ENCODE data around the gene CUL1.

CUL1 gene

DNA sequence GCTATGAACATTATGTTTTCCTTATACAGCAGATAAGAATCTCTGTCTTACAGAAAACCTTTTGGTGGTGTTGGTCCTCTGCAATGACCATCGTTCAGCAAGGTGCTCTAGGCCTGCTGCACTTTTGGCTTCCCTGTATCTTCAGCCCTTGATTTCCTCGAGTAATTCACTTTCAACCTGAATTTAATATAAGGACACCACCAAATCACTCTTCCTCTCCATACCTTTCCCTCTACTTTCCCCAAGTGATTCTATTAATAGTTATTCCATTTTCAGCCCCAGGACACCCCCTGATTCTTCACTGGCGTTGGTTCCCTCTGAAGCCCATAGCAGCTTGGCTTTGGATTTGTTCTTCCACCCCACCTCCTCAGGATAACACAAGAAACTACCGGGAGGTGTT lies 113.2 kb downstream of the CUL1 start:
- Histone ChIP-seq H3K4me1 (ENCODE audit: insufficient read depth, low read length) (no peaks in the 10 kb centered on the region; the same call in 1 of the 2 replicates), H3K27ac (ENCODE audit: low read depth, low read length) (no peak overlapping the region), H3K36me3 (ENCODE audit: insufficient read depth, low read length) (peaks cover 98% of the 10 kb centered on the region), H3K9me3 (ENCODE audit: insufficient read depth, low read depth, low read length) (no peaks in the 10 kb centered on the region), H3K27me3 (ENCODE audit: insufficient read depth, low read length) (no peaks in the 10 kb centered on the region), H3K4me3 (ENCODE audit: low read length) (no peak overlapping the region), H3K9ac (ENCODE audit: low read depth, low read length) (no peak overlapping the region)
- 96% methylated on average over 4 of the region's 4 CpGs for WGBS

DNA sequence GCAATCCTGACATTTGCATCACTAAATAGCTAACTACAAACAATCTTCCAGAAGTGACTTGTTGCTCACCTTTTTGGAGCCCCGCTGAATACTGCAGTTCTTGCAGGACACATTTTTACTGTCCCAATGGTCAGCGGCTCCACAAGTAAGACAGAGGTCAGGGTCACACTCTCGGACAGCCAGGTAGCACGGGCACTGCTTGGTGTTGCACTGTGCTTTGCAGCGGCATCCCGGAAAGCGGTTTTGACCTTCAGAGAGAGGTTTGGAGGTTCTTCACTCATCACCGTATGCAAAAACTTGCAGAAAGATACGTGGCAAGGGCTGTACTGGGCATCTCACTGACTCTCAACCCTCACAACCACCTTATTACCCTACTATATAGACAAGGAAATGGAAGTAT lies 115.2 kb downstream of the CUL1 start:
- WGBS: 96% methylated on average over 9 of the region's 9 CpGs
- no peak overlapping the region for H3K4me3 ChIP-seq (ENCODE audit: low read length)
- no peaks in the 10 kb centered on the region for H3K9me3 ChIP-seq (ENCODE audit: insufficient read depth, low read depth, low read length)
- H3K4me1 ChIP-seq (ENCODE audit: insufficient read depth, low read length): no peaks in the 10 kb centered on the region; the same call in 1 of the 2 replicates
- peaks cover 98% of the 10 kb centered on the region for H3K36me3 ChIP-seq (ENCODE audit: insufficient read depth, low read length)
- H3K27me3 ChIP-seq (ENCODE audit: insufficient read depth, low read length): no peaks in the 10 kb centered on the region
- H3K9ac ChIP-seq (ENCODE audit: low read depth, low read length): no peak overlapping the region
- H3K27ac ChIP-seq (ENCODE audit: low read depth, low read length): no peak overlapping the region

DNA sequence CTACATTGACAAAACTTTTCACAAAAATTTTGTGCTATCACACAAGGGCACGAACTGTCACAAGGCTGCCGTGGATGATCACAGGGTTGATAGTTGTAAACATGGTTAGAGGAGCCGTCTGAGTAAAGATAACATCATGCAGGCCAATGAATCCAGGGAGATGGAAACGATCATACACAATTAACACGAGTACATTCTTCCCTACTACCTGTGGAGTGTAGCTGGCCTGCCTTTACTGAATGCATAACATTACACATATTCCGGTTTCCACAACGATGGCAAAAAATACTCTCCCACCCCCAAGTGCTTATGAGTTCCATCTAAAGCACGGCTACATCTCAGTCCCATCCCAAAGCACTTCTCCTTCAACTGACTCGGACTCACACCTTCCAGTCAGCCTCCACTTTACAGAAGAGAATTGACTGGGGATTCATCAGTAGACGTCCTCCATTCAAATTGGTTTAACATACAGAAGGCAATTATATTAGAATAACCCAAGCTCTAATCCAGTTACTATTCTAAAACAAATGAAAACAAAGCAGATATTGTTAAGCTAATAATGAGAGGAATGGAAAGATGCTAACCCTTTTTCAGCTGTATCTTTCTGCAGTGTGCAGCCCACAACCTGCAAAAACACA lies 116.3 kb downstream of the CUL1 start:
- Histone ChIP-seq H3K9ac (ENCODE audit: low read depth, low read length) (no peak overlapping the region), H3K27ac (ENCODE audit: low read depth, low read length) (no peak overlapping the region), H3K36me3 (ENCODE audit: insufficient read depth, low read length) (peaks cover 98% of the 10 kb centered on the region), H3K4me3 (ENCODE audit: low read length) (no peak overlapping the region), H3K9me3 (ENCODE audit: insufficient read depth, low read depth, low read length) (no peaks in the 10 kb centered on the region), H3K4me1 (ENCODE audit: insufficient read depth, low read length) (no peaks in the 10 kb centered on the region), H3K27me3 (ENCODE audit: insufficient read depth, low read length) (no peaks in the 10 kb centered on the region)
- WGBS: 95% methylated on average over 10 of the region's 10 CpGs

GRCh38 chr7:148815612-148816011 lies 116.9 kb downstream of the CUL1 start:
- Histone ChIP-seq H3K36me3 (ENCODE audit: insufficient read depth, low read length) (peaks cover 95% of the 10 kb centered on the region), H3K9me3 (ENCODE audit: insufficient read depth, low read depth, low read length) (no peaks in the 10 kb centered on the region), H3K27ac (ENCODE audit: low read depth, low read length) (no peak overlapping the region), H3K4me1 (ENCODE audit: insufficient read depth, low read length) (0 out of 2 replicates have a peak, but pooled peaks cover 3% of the 10 kb centered on the region), H3K9ac (ENCODE audit: low read depth, low read length) (no peak overlapping the region), H3K27me3 (ENCODE audit: insufficient read depth, low read length) (no peaks in the 10 kb centered on the region), H3K4me3 (ENCODE audit: low read length) (no peak overlapping the region)
- WGBS: 90% methylated on average over 3 of the region's 3 CpGs

DNA sequence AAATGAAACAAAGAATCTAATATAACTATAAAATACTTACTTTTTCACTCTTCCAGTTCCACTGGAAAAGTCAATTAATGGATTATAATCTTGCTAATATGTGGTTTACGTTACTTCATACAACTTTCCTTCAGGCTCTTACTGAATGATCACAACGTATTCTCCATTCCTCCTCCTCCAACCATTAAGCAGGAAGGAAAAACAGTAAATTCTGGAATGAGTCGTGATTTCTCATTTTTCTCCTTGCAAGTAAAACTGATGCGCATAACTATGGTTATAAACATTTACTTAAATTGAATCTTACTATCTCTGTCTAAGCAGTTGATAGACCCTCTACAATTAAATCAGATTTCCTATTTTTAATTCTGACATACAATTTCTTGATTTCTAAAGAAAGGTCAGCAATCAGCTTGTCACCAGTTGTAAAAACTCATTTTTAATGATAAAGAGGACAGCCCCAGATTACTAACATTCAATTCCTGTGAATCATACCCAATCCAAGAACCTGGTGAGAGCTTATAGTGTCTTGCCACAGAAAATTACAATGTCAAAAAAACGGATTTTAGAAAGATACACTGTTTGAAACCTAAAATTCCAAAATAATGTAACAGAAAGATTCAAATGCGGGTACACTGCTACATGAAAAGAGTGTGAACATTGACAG lies 121.1 kb downstream of the CUL1 start:
- 85% methylated on average over 6 of the region's 6 CpGs for WGBS
- Histone ChIP-seq H3K9me3 (ENCODE audit: insufficient read depth, low read depth, low read length) (no peaks in the 10 kb centered on the region), H3K4me3 (ENCODE audit: low read length) (no peak overlapping the region), H3K27ac (ENCODE audit: low read depth, low read length) (no peak overlapping the region), H3K27me3 (ENCODE audit: insufficient read depth, low read length) (no peaks in the 10 kb centered on the region), H3K9ac (ENCODE audit: low read depth, low read length) (no peak overlapping the region), H3K4me1 (ENCODE audit: insufficient read depth, low read length) (0 out of 2 replicates have a peak, but pooled peaks cover 6% of the 10 kb centered on the region), H3K36me3 (ENCODE audit: insufficient read depth, low read length) (peaks cover 71% of the 10 kb centered on the region)

DNA sequence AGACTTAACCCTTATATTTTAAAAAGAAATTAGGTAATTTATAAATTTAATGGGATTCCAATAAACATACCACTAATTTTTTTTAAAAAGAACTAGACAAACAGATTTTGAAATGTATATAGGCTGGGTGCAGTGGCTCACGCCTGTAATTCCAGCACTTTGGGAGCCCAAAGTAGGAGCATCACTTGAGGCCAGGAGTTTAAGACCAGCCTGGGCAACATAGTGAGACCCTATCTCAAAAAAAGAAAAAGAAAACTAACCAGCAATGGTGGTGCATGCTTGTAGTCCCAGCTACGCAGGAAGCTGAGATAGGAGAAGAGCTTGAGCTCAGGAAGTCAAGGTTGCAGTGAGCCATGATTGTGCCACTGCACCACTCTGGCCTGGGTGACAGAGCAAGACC lies 122.7 kb downstream of the CUL1 start:
- Histone ChIP-seq H3K27ac (ENCODE audit: low read depth, low read length) (no peak overlapping the region), H3K36me3 (ENCODE audit: insufficient read depth, low read length) (peaks cover 71% of the 10 kb centered on the region), H3K4me1 (ENCODE audit: insufficient read depth, low read length) (0 out of 2 replicates have a peak, but pooled peaks cover 6% of the 10 kb centered on the region), H3K9ac (ENCODE audit: low read depth, low read length) (no peak overlapping the region), H3K4me3 (ENCODE audit: low read length) (no peak overlapping the region), H3K9me3 (ENCODE audit: insufficient read depth, low read depth, low read length) (no peaks in the 10 kb centered on the region), H3K27me3 (ENCODE audit: insufficient read depth, low read length) (no peaks in the 10 kb centered on the region)
- WGBS: 88% methylated on average over 2 of the region's 2 CpGs

GRCh38 chr7:148824864-148825263 lies 126.2 kb downstream of the CUL1 start:
- Histone ChIP-seq H3K36me3 (ENCODE audit: insufficient read depth, low read length) (peaks cover 69% of the 10 kb centered on the region), H3K4me3 (ENCODE audit: low read length) (no peak overlapping the region), H3K9me3 (ENCODE audit: insufficient read depth, low read depth, low read length) (no peaks in the 10 kb centered on the region), H3K4me1 (ENCODE audit: insufficient read depth, low read length) (0 out of 2 replicates have a peak, but pooled peaks cover 6% of the 10 kb centered on the region), H3K27ac (ENCODE audit: low read depth, low read length) (no peak overlapping the region), H3K9ac (ENCODE audit: low read depth, low read length) (no peak overlapping the region), H3K27me3 (ENCODE audit: insufficient read depth, low read length) (no peaks in the 10 kb centered on the region)
- WGBS: 100% methylated on average over 1 of the region's 2 CpGs

DNA sequence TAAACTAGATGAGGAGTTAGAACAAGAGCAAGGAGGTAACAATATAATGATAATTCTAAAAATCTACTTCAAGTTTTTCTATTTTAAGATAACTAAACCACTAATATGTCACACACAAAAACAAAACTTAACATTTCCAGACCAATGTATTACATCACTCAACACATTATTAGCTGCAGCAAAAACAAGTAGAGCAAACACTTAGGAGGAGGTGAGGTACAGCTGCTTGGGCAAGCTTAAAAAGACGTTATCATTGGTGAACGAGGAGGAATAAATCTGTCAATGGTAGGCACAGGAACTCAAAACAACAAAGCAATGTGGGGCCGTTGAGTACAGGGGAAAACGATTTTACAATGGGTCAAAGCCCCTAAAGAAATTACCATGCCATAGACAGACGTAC lies 126.6 kb downstream of the CUL1 start:
- 96% methylated on average over 4 of the region's 5 CpGs for WGBS
- Histone ChIP-seq H3K27ac (ENCODE audit: low read depth, low read length) (no peak overlapping the region), H3K9ac (ENCODE audit: low read depth, low read length) (no peak overlapping the region), H3K4me1 (ENCODE audit: insufficient read depth, low read length) (0 out of 2 replicates have a peak, but pooled peaks cover 5% of the 10 kb centered on the region), H3K9me3 (ENCODE audit: insufficient read depth, low read depth, low read length) (no peaks in the 10 kb centered on the region), H3K4me3 (ENCODE audit: low read length) (no peak overlapping the region), H3K27me3 (ENCODE audit: insufficient read depth, low read length) (no peaks in the 10 kb centered on the region), H3K36me3 (ENCODE audit: insufficient read depth, low read length) (peaks cover 70% of the 10 kb centered on the region)

DNA sequence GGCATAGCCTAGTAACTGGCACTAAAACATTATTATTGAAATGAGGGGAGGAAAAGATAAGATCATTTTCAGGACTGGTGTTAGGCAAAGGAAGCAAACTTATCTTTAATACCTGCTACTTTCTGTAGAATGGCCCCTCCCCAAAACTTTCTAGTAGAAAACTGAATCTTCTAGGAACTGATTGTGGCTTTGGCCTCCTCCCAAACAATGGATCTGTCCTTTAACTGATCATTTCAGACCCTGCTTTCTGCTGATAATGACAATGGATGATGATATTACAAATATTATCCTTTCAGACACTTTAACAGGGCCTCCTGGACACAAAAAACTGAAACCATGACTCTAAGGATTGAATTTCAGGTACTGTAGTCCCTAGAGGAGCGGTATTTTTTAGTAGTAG lies 130.3 kb downstream of the CUL1 start:
- H3K4me3 ChIP-seq (ENCODE audit: low read length): no peak overlapping the region
- H3K27me3 ChIP-seq (ENCODE audit: insufficient read depth, low read length): no peaks in the 10 kb centered on the region
- WGBS: 100% methylated on average over 1 of the region's 1 CpG
- H3K4me1 ChIP-seq (ENCODE audit: insufficient read depth, low read length): no peaks in the 10 kb centered on the region
- no peak overlapping the region for H3K9ac ChIP-seq (ENCODE audit: low read depth, low read length)
- peaks cover 91% of the 10 kb centered on the region for H3K36me3 ChIP-seq (ENCODE audit: insufficient read depth, low read length)
- no peaks in the 10 kb centered on the region for H3K9me3 ChIP-seq (ENCODE audit: insufficient read depth, low read depth, low read length)
- no peak overlapping the region for H3K27ac ChIP-seq (ENCODE audit: low read depth, low read length)

GRCh38 chr7:148830897-148831692 lies 132.4 kb downstream of the CUL1 start:
- H3K27ac ChIP-seq (ENCODE audit: low read depth, low read length): no peak overlapping the region
- no peaks in the 10 kb centered on the region for H3K4me1 ChIP-seq (ENCODE audit: insufficient read depth, low read length)
- 95% methylated on average over 5 of the region's 5 CpGs for WGBS
- no peaks in the 10 kb centered on the region for H3K27me3 ChIP-seq (ENCODE audit: insufficient read depth, low read length)
- no peak overlapping the region for H3K9ac ChIP-seq (ENCODE audit: low read depth, low read length)
- no peak overlapping the region for H3K4me3 ChIP-seq (ENCODE audit: low read length)
- H3K36me3 ChIP-seq (ENCODE audit: insufficient read depth, low read length): peaks cover 72% of the 10 kb centered on the region
- H3K9me3 ChIP-seq (ENCODE audit: insufficient read depth, low read depth, low read length): no peaks in the 10 kb centered on the region

- H3K27ac ChIP-seq (ENCODE audit: low read depth, low read length): no peak overlapping the region
- no peaks in the 10 kb centered on the region for H3K4me1 ChIP-seq (ENCODE audit: insufficient read depth, low read length)
- no peaks in the 10 kb centered on the region for H3K27me3 ChIP-seq (ENCODE audit: insufficient read depth, low read length)
- WGBS: 93% methylated on average over 2 of the region's 2 CpGs
- peaks cover 71% of the 10 kb centered on the region for H3K36me3 ChIP-seq (ENCODE audit: insufficient read depth, low read length)
- H3K9ac ChIP-seq (ENCODE audit: low read depth, low read length): no peak overlapping the region
- H3K9me3 ChIP-seq (ENCODE audit: insufficient read depth, low read depth, low read length): no peaks in the 10 kb centered on the region
- H3K4me3 ChIP-seq (ENCODE audit: low read length): no peak overlapping the region
Measured at GRCh38 chr7:148831782-148832181, 133.1 kb downstream of the CUL1 start.

Measured in HUES64 (cell line).